MM.1S (cell line): ENCODE measurements around the gene CHMP2B.
A peak's percentile ranks its signal among the peaks of the same experiment; 100 is the strongest.

Source experiments
- EZH2 ChIP-seq: fragments of 300-600 bp; sonication (generic); optimal IDR thresholded peaks from 2 replicates; pipeline ENCODE3; 2017; ENCODE audit warnings: low read depth, mild to moderate bottlenecking, antibody characterized with exemption, low read length, mixed read lengths
- EZH2phosphoT487 ChIP-seq: fragments of 300-600 bp; sonication (generic); IDR thresholded peaks from 2 replicates; pipeline ENCODE4 v1.6.1; 2018; ENCODE audit warnings: antibody characterized with exemption, low read length
- TF ChIP-seq, protein P1 (sequence below): fragments of 300-600 bp; sonication (generic); IDR thresholded peaks from 2 replicates; pipeline ENCODE4 v1.5.1; 2016; ENCODE audit warnings: antibody characterized with exemption, low read length, mixed read lengths

DNA sequence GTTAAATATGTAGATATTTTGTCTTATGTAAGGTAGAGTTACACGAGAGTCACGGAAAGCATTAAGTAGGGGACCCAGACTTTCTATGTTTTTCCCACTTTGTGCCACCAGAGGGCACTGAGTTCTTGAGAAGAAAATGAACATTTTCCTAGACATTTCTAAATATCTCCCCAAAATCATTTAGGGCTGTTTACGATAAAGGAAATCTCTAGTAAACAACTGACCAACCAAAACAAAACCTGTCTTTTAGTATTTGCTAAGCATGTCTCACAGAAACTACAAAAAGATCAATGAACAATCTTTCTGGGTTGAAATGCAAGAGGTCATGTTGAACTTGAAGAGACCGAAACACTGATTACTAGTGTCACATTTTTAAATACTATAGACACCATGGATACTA is 33.2 kb downstream of the CHMP2B start:
- TF ChIP-seq, protein P1, sequence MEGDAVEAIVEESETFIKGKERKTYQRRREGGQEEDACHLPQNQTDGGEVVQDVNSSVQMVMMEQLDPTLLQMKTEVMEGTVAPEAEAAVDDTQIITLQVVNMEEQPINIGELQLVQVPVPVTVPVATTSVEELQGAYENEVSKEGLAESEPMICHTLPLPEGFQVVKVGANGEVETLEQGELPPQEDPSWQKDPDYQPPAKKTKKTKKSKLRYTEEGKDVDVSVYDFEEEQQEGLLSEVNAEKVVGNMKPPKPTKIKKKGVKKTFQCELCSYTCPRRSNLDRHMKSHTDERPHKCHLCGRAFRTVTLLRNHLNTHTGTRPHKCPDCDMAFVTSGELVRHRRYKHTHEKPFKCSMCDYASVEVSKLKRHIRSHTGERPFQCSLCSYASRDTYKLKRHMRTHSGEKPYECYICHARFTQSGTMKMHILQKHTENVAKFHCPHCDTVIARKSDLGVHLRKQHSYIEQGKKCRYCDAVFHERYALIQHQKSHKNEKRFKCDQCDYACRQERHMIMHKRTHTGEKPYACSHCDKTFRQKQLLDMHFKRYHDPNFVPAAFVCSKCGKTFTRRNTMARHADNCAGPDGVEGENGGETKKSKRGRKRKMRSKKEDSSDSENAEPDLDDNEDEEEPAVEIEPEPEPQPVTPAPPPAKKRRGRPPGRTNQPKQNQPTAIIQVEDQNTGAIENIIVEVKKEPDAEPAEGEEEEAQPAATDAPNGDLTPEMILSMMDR = peak; percentile 64
- no peak for TF ChIP-seq EZH2
- TF ChIP-seq EZH2phosphoT487 = no peak
